Cardiac muscle cell (in vitro differentiated cells and primary cell): ENCODE data around the gene CHRDL1. TPM values are rescaled to one million over a fixed set of nuclear protein-coding genes. Genes with fewer than 3 reads are reported as not detected.
"Not testable (repeated sequence)": the region's sequence is repeated elsewhere in the genome, so short reads cannot be mapped to it uniquely, and the experiment has no call there.

ENCODE experiments used
- DNase-seq, 2 donors: peaks; one replicate each; pipeline versions ENCODE4 v3.0.0 to v3.0.0-alpha.2; 2010 to 2017; ENCODE audit warnings: low read depth in 1 of 2, low spot score in 1 of 2
- H3K27ac ChIP-seq: fragments of 200-600 bp; sonication (generic); 2 replicates; pipeline ENCODE4 v1.5.1; 2016
- H3K27me3 ChIP-seq: fragments of 200-600 bp; sonication (generic); 2 replicates; pipeline ENCODE4 v1.6.0; 2016; ENCODE audit warnings: control low read depth
- H3K36me3 ChIP-seq: fragments of 200-600 bp; sonication (generic); 2 replicates; pipeline ENCODE4 v1.5.1; 2016; ENCODE audit warnings: control low read depth
- H3K4me1 ChIP-seq: fragments of 200-600 bp; sonication (generic); 2 replicates; pipeline ENCODE4 v1.8.1; 2017; ENCODE audit warnings: low read depth, mild to moderate bottlenecking, mixed run types
- H3K4me3 ChIP-seq: fragments of 200-600 bp; sonication (generic); 2 replicates; pipeline ENCODE4 v1.5.1; 2016; ENCODE audit warnings: mild to moderate bottlenecking
- H3K9me3 ChIP-seq: fragments of 200-600 bp; sonication (generic); 2 replicates; pipeline ENCODE4 v1.5.1; 2017; ENCODE audit warnings: low read depth, mild to moderate bottlenecking, control low read depth
- CTCF ChIP-seq: IDR thresholded peaks from 2 replicates; pipeline ENCODE4 v1.5.1; 2012; ENCODE audit warnings: low read depth, mild to moderate bottlenecking, low read length
- polyA plus RNA-seq: library from polyadenylated mRNA; unstranded; fragments of >200 nt; fragmentation: Nextera tagmentation; extraction: Ambion mirVana; gene quantifications from 2 replicates; pipeline ENCODE4 v1.2.1, GENCODE V29; 2016
- total RNA-seq: library from RNA; depleted of rRNA; stranded (reverse); fragments of >200 nt; gene quantifications from 2 replicates; pipeline ENCODE4 v1.2.3, GENCODE V29; 2016

CHRDL1 gene
- total and polyA plus RNA-seq, 2 experiments from 2014 or later, result 0.54 to 0.74 TPM

DNA sequence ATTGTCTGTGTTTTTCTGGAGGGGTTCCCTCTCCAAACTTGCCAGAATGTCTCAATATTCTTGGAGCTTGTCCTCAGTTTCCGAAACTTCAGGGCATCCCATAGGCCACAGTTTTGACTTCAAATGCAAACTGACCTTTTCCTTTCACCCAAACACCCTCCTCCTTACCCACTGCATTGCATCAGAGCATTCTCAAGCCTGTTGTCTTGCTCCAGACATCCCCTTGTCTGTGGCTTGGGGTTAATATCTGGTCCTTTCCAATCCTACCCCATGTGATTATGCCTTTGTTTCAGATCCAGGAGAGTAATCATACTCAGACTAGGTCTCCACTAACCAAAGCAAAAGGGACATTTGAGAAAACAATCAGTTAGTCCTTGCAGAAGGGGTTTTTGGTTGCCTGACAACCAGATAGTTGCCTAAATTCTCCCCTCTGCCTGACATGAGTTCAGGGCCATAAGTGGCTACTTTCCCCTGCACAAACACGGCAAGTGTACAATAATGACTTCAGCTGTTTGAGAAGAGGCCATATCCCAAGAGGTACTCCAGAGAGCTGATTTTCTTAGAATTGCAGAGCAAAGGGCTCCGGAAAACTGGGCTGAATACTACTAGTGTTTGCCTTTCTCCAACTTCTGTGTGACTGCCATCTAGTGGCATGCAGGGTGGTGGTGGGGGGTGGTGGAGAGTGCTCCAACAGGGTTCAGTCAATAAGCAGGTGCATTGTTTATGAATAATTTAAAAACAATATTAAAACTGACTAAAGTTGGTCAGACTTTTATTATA lies 130.2 kb downstream of the CHRDL1 start:
- peak; percentile 15 to 68 for DNase-seq
- H3K27ac ChIP-seq, result no peak overlapping the region
- peak; percentile 50 for TF ChIP-seq CTCF
- H3K9me3 ChIP-seq, result no peaks in the 10 kb centered on the region
- H3K4me3 ChIP-seq, result no peak overlapping the region
- no peaks in the 10 kb centered on the region for H3K36me3 ChIP-seq
- H3K4me1 ChIP-seq, result no peaks in the 10 kb centered on the region
- no peaks in the 10 kb centered on the region for H3K27me3 ChIP-seq

DNA sequence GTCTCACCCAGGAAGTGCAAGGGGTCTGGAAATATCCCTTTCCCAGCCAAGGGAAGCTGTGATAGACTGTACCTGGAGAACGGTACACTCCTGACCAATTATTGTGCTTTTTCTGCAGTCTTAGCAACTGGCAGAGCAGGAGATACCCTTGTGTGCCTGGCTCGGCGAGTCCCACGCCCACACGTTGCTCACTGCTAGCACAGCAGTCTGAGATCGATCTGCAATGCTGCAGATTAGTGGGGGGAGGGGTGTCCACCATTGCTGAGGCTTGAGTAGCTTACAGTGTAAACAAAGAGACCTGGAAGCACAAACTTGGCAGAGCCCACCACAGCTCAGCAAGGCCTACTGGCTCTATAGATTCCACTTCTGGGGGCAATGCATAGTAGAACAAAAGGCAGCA lies 138.5 kb downstream of the CHRDL1 start:
- no peak for TF ChIP-seq CTCF
- DNase-seq, result no peak
- no peak overlapping the region for H3K4me3 ChIP-seq
- H3K36me3 ChIP-seq, result no peaks in the 10 kb centered on the region
- H3K4me1 ChIP-seq, result no peaks in the 10 kb centered on the region
- no peak overlapping the region for H3K27ac ChIP-seq
- H3K27me3 ChIP-seq, result no peaks in the 10 kb centered on the region
- no peaks in the 10 kb centered on the region for H3K9me3 ChIP-seq

- not testable (repeated sequence) for H3K4me3 ChIP-seq, H3K27me3 ChIP-seq, H3K4me1 ChIP-seq, DNase-seq, H3K9me3 ChIP-seq, H3K27ac ChIP-seq, H3K36me3 ChIP-seq
Observed at GRCh38 chrX:110654280-110654679, 141.3 kb downstream of the CHRDL1 start.

GRCh38 chrX:110646386-110646785 lies 149.2 kb downstream of the CHRDL1 start:
- no peak for DNase-seq
- TF ChIP-seq CTCF, result no peak

More at GRCh38 chrX:110646386-110646785, 149.2 kb downstream of the CHRDL1 start:
- Histone ChIP-seq H3K27me3 (no peaks in the 10 kb centered on the region), H3K4me3 (no peak overlapping the region), H3K9me3 (no peaks in the 10 kb centered on the region), H3K27ac (no peak overlapping the region), H3K4me1 (no peaks in the 10 kb centered on the region), H3K36me3 (no peaks in the 10 kb centered on the region)
